DOHH2 (cell line): ENCODE results near the gene ACSF3.
"Not testable (repeated sequence)": the region's sequence is repeated elsewhere in the genome, so short reads cannot be mapped to it uniquely, and the experiment has no call there.

Experiments used
- H3F3A ChIP-seq: fragments of 200-600 bp; sonication (generic), shearing (Covaris generic); 2 replicates; pipeline ENCODE4 v1.6.0; 2016; ENCODE audit warnings: antibody characterized with exemption, mild to moderate bottlenecking; ENCODE audit not compliant: control insufficient read depth, insufficient read depth
- H3K27ac ChIP-seq: fragments of 200-600 bp; sonication (generic); 2 replicates; pipeline ENCODE4 v1.5.1; 2014; ENCODE audit warnings: low read depth, mild to moderate bottlenecking, low read length, moderate library complexity
- H3K27me3 ChIP-seq: fragments of 200-600 bp; sonication (generic); 2 replicates; pipeline ENCODE4 v1.6.1; 2014; ENCODE audit warnings: mild to moderate bottlenecking, low read length, mixed read lengths; ENCODE audit not compliant: control insufficient read depth
- H3K36me3 ChIP-seq: fragments of 200-600 bp; sonication (generic); 2 replicates; pipeline ENCODE4 v1.6.1; 2014; ENCODE audit warnings: mild to moderate bottlenecking, low read length, moderate library complexity, mixed read lengths; ENCODE audit not compliant: control insufficient read depth
- H3K4me1 ChIP-seq: fragments of 200-600 bp; sonication (generic); 2 replicates; pipeline ENCODE4 v1.6.1; 2014; ENCODE audit warnings: mild to moderate bottlenecking, low read length, mixed read lengths; ENCODE audit not compliant: control insufficient read depth
- H3K4me2 ChIP-seq: fragments of 200-600 bp; sonication (generic); 2 replicates; pipeline ENCODE4 v1.6.0; 2014; ENCODE audit warnings: mild to moderate bottlenecking, low read length, moderate library complexity
- H3K4me3 ChIP-seq: fragments of 200-600 bp; sonication (generic); 2 replicates; pipeline ENCODE4 v1.5.1; 2014; ENCODE audit warnings: mild to moderate bottlenecking, low read length, mixed read lengths
- H3K79me2 ChIP-seq: fragments of 200-600 bp; sonication (generic); 2 replicates; pipeline ENCODE4 v1.6.1; 2014; ENCODE audit warnings: mild to moderate bottlenecking, low read length, mixed read lengths; ENCODE audit not compliant: control insufficient read depth
- H3K9me2 ChIP-seq: fragments of 200-600 bp; sonication (generic); replicated peaks from 2 replicates; pipeline ENCODE4 v1.6.1; 2014; ENCODE audit warnings: mild to moderate bottlenecking, low read length, mixed read lengths; ENCODE audit not compliant: control insufficient read depth
- H3K9me3 ChIP-seq: fragments of 200-600 bp; sonication (generic); 2 replicates; pipeline ENCODE4 v1.6.1; 2014; ENCODE audit warnings: antibody characterized with exemption, low read length, mixed read lengths; ENCODE audit not compliant: control insufficient read depth, insufficient read depth
- H4K20me1 ChIP-seq: fragments of 200-600 bp; sonication (generic); 2 replicates; pipeline ENCODE4 v1.6.0; 2014; ENCODE audit warnings: low read depth, mild to moderate bottlenecking, antibody characterized with exemption, low read length, moderate library complexity; ENCODE audit not compliant: control insufficient read depth, insufficient read depth
- CTCF ChIP-seq: fragments of 200-600 bp; sonication (generic); IDR thresholded peaks from one replicate; pipeline ENCODE4 v1.5.1; 2014; ENCODE audit warnings: antibody characterized with exemption, mild to moderate bottlenecking, low read depth, low read length; ENCODE audit not compliant: poor library complexity, severe bottlenecking
- EZH2phosphoT487 ChIP-seq: fragments of 200-600 bp; sonication (generic); IDR thresholded peaks from 2 replicates; pipeline ENCODE4 v1.6.1; 2017; ENCODE audit warnings: borderline replicate concordance, mild to moderate bottlenecking, antibody characterized with exemption, low read length, moderate library complexity, mixed read lengths

The ACSF3 gene

GRCh38 chr16:89187032-89187769 lies 93.5 kb downstream of the ACSF3 start:
- peaks cover 3% of the 10 kb centered on the region; the same call in 1 of the 2 replicates for H3K4me1 ChIP-seq
- no peak overlapping the region for H3K4me3 ChIP-seq
- no peaks in the 10 kb centered on the region for H3K9me2 ChIP-seq
- TF ChIP-seq CTCF (no peak), EZH2phosphoT487 (no peak)
- H3K27ac ChIP-seq: no peak overlapping the region
- H3F3A ChIP-seq: peaks cover 17% of the 10 kb centered on the region
- no peaks in the 10 kb centered on the region for H3K27me3 ChIP-seq
- no peaks in the 10 kb centered on the region for H3K9me3 ChIP-seq
- H4K20me1 ChIP-seq: no peaks in the 10 kb centered on the region
- H3K4me2 ChIP-seq: no peak overlapping the region
- H3K36me3 ChIP-seq: no peaks in the 10 kb centered on the region
- H3K79me2 ChIP-seq: no peaks in the 10 kb centered on the region

- Histone ChIP-seq H3K9me2 (no peaks in the 10 kb centered on the region), H3K4me3 (no peak overlapping the region), H3K27ac (no peak overlapping the region), H3K4me1 (peaks cover 4% of the 10 kb centered on the region; the same call in 1 of the 2 replicates), H3K4me2 (no peak overlapping the region), H3K9me3 (no peaks in the 10 kb centered on the region), H4K20me1 (no peaks in the 10 kb centered on the region), H3K36me3 (no peaks in the 10 kb centered on the region), H3K27me3 (no peaks in the 10 kb centered on the region), H3K79me2 (no peaks in the 10 kb centered on the region), H3F3A (peaks cover 17% of the 10 kb centered on the region)
- TF ChIP-seq EZH2phosphoT487: no peak
- no peak for TF ChIP-seq CTCF
Observed at GRCh38 chr16:89187770-89188392, 94.2 kb downstream of the ACSF3 start.

GRCh38 chr16:89188471-89189357 lies 95.1 kb downstream of the ACSF3 start:
- H4K20me1 ChIP-seq, H3K27ac ChIP-seq, H3K27me3 ChIP-seq, H3K36me3 ChIP-seq, H3K4me1 ChIP-seq, H3K4me3 ChIP-seq, H3K9me2 ChIP-seq, H3K9me3 ChIP-seq, H3K4me2 ChIP-seq, H3K79me2 ChIP-seq: not testable (repeated sequence)
- H3F3A ChIP-seq: peaks cover 17% of the 10 kb centered on the region
